Type B pancreatic cell (in vitro differentiated cells): ENCODE data around the gene PTPRF. TPM values are rescaled to one million over a fixed set of nuclear protein-coding genes. Genes with fewer than 3 reads are reported as not detected.

Source experiments
- DNase-seq: peaks from one replicate; pipeline ENCODE4 v3.0.0; 2021; ENCODE audit warnings: mixed read lengths; ENCODE audit not compliant: unreplicated experiment; ENCODE audit errors: extremely low spot score
- H3K27ac Mint-ChIP-seq: 2 replicates; pipeline ENCODE4 v1.8.0; 2021; ENCODE audit warnings: mild to moderate bottlenecking, mixed read lengths
- H3K27me3 Mint-ChIP-seq: 2 replicates; pipeline ENCODE4 v1.8.0; 2021; ENCODE audit warnings: mixed read lengths
- H3K36me3 Mint-ChIP-seq: 2 replicates; pipeline ENCODE4 v1.8.0; 2021; ENCODE audit warnings: mixed read lengths
- H3K4me1 Mint-ChIP-seq: one replicate; pipeline ENCODE4 v1.8.0; 2021; ENCODE audit warnings: mixed read lengths; ENCODE audit not compliant: unreplicated experiment
- H3K4me3 Mint-ChIP-seq: 2 replicates; pipeline ENCODE4 v1.8.0; 2021; ENCODE audit warnings: mild to moderate bottlenecking, mixed read lengths
- H3K9me3 Mint-ChIP-seq: 2 replicates; pipeline ENCODE4 v1.8.0; 2021; ENCODE audit warnings: mixed read lengths
- CTCF ChIP-seq: fragments of 200-600 bp; sonication (generic); conservative IDR thresholded peaks from 2 replicates; pipeline ENCODE4 v1.5.0; 2021; ENCODE audit warnings: antibody characterized with exemption, mild to moderate bottlenecking
- total RNA-seq: library from RNA; stranded (reverse); gene quantifications from 2 replicates; pipeline ENCODE4 v1.2.1, GENCODE V29; 2021; ENCODE audit warnings: low replicate concordance

The PTPRF gene
- total RNA-seq, 1 donor from 2014 or later: 260 TPM

GRCh38 chr1:43503534-43503933 lies 27.1 kb upstream of the PTPRF start:
- Mint-ChIP-seq H3K27ac (no peak overlapping the region), H3K4me3 (no peak overlapping the region), H3K9me3 (no peaks in the 10 kb centered on the region), H3K27me3 (no peaks in the 10 kb centered on the region), H3K36me3 (no peaks in the 10 kb centered on the region), H3K4me1 (no peaks in the 10 kb centered on the region)
- DNase-seq: no peak
- no peak for TF ChIP-seq CTCF

GRCh38 chr1:43505077-43505780 lies 25.5 kb upstream of the PTPRF start:
- Mint-ChIP-seq H3K4me1 (no peaks in the 10 kb centered on the region), H3K27ac (no peak overlapping the region), H3K4me3 (no peak overlapping the region), H3K27me3 (no peaks in the 10 kb centered on the region), H3K36me3 (no peaks in the 10 kb centered on the region), H3K9me3 (no peaks in the 10 kb centered on the region)
- no peak for DNase-seq
- TF ChIP-seq CTCF: no peak

- Mint-ChIP-seq H3K27me3 (no peaks in the 10 kb centered on the region), H3K36me3 (no peaks in the 10 kb centered on the region), H3K4me3 (no peak overlapping the region), H3K27ac (no peak overlapping the region), H3K4me1 (no peaks in the 10 kb centered on the region), H3K9me3 (peaks cover under 1% of the 10 kb centered on the region)
- no peak for DNase-seq
- TF ChIP-seq CTCF: no peak
These were observed 24.4 kb upstream of the PTPRF start for GRCh38 chr1:43506233-43506632.

GRCh38 chr1:43507296-43508295 lies 23.1 kb upstream of the PTPRF start:
- H3K27ac Mint-ChIP-seq: no peak overlapping the region
- no peak for TF ChIP-seq CTCF
- peaks cover 2% of the 10 kb centered on the region for H3K27me3 Mint-ChIP-seq
- peak; percentile 49 for DNase-seq
- H3K4me1 Mint-ChIP-seq: no peaks in the 10 kb centered on the region
- H3K36me3 Mint-ChIP-seq: no peaks in the 10 kb centered on the region
- H3K9me3 Mint-ChIP-seq: peaks cover 5% of the 10 kb centered on the region
- no peak overlapping the region for H3K4me3 Mint-ChIP-seq

- Mint-ChIP-seq H3K9me3 (peaks cover 5% of the 10 kb centered on the region), H3K27me3 (peaks cover 2% of the 10 kb centered on the region), H3K4me3 (no peak overlapping the region), H3K36me3 (no peaks in the 10 kb centered on the region), H3K4me1 (no peaks in the 10 kb centered on the region), H3K27ac (no peak overlapping the region)
- TF ChIP-seq CTCF: no peak
- peak; percentile 29 for DNase-seq
These were observed 21.5 kb upstream of the PTPRF start for GRCh38 chr1:43509007-43509739.
